Erythroblast (primary cell): ENCODE measurements around the gene GPR15.

Source experiments
- GATA1 ChIP-seq: IDR thresholded peaks from 2 replicates; pipeline ENCODE4 v1.6.1; 2011; ENCODE audit warnings: low read depth, mild to moderate bottlenecking, control low read depth, low read length, moderate library complexity
- POLR2A ChIP-seq: IDR thresholded peaks from 2 replicates; pipeline ENCODE4 v1.6.1; 2011; ENCODE audit warnings: mild to moderate bottlenecking, low read length

GRCh38 chr3:98482717-98483482, 48.9 kb upstream of the GPR15 start:
- TF ChIP-seq POLR2A (no peak), GATA1 (no peak)
